Stimulated activated CD4-positive, alpha-beta T cell treated with anti-CD3 and anti-CD28 coated beads, Interleukin-2, amount 100 ng/mL, for 48 hours (primary cell): ENCODE data around the gene MBOAT2.
A peak's percentile ranks its signal among the peaks of the same experiment; 100 is the strongest.

ENCODE experiments used
- DNase-seq, 2 donors: peaks; one replicate each; pipeline ENCODE4 v3.0.0-alpha.2; 2020

MBOAT2 gene

GRCh38 chr2:8851811-8852560 lies 151.5 kb downstream of the MBOAT2 start:
- no peak for DNase-seq

- no peak for DNase-seq
Measured at GRCh38 chr2:8850845-8851487, 152.5 kb downstream of the MBOAT2 start.

DNA sequence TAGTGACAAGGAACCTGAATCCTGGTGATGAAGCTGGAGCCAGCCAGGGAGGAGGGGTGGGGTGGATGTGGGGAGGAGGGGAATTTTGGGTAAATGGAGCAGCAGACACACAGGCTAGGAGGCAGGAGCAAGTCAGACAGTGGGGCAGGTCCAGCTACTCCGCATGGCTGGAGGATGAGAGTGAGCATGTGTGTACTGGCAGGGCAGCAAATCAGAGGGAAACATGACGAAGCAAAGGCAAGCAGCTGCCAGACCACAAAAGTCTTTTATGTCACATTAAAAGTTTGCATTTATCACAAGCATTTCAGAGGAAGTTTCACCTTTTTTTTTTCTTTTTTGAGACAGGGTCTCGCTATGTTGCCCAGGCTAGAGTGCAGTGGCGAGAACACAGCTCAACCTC lies 154.2 kb downstream of the MBOAT2 start:
- no peak for DNase-seq

DNA sequence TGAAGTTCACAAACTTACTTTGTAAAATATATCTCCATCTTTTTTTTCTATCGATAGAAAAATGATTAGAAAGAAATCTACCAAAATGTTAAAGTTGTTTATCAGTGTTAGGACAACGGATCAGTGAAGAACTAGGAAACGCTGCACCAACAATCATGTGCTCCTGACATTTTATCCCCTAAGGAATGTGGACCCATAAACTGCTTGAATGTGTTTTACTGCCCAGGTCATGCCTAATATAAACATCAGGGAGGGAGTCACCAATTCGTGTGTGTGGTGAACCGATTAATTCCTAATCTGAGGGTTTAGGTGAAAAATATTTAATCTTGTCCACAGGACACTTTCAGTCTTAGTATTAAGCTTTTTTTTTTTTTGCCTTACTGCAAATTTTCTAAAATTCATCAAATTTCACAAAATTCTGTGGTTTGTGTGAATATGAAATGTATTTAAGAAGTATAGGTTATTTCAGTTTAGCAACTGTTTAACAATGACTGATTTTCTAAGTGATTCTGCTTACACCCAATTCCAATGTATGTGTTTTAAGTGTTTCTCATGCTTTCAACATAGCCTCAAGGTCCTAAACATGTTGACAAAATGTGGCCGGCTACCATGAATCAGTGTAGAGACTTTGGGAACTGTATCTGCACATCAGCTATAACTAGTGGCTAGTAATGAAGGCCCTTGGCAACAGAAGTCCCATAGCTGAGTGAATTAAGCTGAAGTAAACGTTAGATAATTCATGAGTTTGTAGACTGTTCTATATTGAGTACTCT lies 155.0 kb downstream of the MBOAT2 start:
- no peak for DNase-seq

GRCh38 chr2:8847400-8847799 lies 156.1 kb downstream of the MBOAT2 start:
- DNase-seq: no peak

DNA sequence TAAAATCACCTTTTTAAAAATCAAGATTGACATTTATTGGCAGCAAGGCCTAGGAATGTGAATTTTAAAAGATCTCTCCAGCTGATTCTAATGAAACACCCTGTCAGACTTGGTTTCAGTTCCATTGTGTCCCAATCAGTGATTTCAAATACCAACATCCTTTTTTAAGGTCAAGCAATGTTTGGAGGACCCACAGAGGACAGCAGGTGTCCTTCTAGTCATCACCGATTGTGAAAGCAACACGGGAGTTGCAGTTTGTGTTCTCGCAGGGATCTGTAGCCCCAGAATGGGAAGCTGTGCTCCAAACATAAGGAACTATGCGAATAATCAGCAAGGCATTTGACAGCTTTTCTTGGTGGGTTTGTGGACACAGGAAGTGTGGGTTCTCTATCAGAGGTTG lies 161.6 kb downstream of the MBOAT2 start:
- no peak for DNase-seq

GRCh38 chr2:8840475-8841091 lies 162.9 kb downstream of the MBOAT2 start:
- DNase-seq: no peak

DNA sequence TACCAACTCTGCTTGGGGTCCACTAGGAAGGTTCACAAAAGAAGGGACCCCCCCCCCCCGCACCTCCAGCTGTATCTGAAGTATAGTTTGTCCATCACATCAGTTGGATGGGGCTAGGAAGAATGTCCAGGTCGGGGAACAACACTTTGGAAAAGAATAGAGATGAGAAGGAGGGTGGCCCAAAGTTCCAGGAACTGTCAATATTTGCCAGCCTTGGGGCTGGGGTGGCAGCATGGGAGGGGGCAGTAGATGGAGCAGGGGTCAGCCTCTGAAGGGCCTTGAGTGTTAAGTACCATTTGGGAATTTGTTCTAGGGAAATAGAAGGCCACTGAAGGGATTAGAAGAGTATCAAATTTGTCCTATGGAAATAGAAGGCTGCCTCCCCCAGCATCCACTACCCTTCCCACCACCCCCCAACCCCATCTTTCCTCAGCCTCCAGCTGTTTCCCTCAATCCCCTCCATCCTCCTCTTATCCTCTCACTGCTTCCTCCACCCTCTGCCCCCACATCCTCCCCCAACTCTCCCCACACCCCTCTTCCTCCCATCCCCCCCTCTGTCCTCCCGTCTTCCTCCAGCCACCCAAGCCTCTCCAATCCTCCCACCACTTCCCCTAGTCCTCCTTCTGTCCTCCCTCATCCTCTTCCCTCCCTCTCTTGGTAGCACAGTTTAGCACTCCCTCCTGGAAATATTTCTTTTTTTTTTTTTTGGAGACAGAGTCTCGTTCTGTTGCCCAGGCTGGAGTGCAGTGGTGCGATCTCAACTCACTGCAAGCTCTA lies 164.1 kb downstream of the MBOAT2 start:
- DNase-seq: no peak

DNA sequence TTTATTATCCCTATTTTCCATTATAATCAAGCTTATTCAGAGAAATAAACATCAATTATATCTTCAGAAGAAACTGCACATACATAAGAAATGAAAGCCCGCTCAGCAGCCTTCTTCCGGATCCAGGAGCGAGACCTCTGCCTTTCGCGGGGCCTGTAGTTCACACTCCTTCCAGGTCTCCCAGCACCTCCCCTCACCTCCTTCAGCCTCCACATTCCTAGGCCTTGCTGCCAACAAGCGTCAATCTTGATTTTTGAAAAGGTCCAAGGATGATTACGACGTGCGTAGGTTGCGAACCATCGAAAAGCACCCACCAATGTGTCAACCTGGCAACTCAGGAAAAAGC lies 165.7 kb downstream of the MBOAT2 start:
- DNase-seq: no peak

DNA sequence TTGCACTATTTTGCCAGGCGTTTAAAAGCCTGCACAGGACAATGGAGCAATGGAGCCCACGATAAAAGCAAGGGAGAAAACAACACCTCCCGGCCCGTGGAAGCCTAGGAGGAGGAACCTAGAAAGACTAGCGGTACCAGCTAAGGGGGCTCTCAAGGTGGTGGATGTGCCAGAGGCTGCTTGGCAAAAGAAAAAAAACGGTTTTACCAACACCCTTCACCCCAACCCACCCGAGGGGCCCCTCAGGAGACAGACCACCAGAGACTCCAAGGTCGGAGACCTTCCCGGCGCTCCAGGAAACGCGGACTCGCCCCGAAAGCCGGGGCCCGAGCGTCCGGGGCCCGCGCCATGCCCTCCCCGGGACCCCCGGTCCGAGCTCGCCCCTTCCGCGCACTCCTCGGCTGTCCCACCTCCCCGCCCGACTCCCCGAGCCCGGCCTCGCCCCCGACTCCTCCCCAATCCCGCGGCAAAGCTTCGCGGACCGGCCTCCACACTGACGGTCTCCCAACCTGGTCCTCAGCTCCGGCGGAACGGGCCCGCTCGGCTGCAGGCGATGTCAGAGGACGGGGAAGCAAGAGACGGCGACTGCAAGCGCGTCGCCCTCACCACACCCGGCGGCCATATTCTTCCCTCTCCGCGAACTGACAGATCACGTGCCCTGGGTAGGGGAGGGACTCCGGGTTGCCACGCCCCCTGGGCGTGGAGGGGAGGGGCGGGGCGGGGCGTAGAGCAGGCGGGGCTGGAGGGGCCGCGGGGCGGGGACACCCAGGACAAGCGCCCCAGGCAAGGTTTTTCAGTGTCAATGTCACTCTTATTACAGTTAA lies 166.3 kb downstream of the MBOAT2 start, which contains the start of gene KIDINS220:
KIDINS220 (minus strand) TSS at position 643 of the 824 bp plus-strand sequence. CDS start 10,520 bp downstream, outside the sequence.
- DNase-seq: peak; percentile 74 to 81

DNA sequence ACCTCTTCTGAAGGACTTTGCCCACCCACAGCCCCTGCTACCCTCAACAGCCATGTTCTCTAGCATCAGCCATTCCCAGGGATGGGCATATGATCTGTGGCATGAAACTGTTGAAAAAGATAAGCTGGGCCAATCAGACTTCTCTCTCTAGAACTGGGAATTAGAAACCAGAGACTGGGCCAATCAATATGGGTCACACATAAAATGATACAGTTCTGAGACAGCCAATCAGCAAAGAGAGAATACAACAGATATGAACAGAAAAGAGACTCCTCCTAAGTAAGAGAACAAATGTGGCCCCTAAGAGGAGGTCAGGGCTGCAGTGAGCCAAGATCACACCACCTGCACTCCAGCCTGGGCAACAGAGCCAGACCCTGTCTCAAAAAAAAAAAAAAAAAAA lies 168.2 kb downstream of the MBOAT2 start:
- no peak for DNase-seq

GRCh38 chr2:8833853-8834252 lies 169.6 kb downstream of the MBOAT2 start:
- DNase-seq: no peak

DNA sequence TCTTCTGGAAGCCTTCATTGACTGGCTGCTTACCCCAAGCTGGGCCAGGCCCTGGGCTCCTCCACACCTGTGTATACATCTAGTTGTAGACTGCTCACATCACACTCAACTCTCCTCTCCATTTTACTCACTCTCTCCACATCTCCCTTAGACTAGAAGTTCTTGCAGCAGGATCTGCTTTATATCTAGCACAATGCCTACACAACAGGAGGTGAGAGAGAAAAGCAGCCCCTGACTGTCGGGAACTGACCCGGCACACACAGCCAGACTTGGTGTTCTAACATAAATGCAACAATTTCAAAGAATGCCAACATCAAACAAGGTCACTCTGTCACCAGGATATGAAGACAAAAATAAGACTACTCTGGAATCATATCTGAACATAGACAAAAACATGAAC lies 172.0 kb downstream of the MBOAT2 start:
- DNase-seq: no peak

- no peak for DNase-seq
Measured at GRCh38 chr2:8827729-8828128, 175.8 kb downstream of the MBOAT2 start.

DNA sequence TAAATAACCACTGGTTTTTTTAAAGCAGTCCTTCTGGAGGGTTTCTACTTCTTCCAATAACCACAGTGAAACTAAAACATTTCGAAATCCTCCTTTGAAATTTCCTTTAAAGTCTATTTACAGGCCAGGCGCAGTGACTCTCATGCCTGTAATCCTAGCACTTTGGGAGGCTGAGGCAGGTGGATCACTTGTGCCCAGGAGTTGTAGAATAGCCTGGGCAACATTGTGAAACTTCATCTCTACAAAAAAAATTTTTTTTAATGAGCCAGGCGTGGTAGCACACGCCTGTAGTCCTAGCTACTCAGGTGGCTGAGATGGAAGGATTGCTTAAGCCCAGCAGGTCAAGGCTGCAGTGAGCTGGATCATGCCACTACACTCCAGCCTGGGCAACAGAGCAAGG lies 181.3 kb downstream of the MBOAT2 start:
- no peak for DNase-seq

DNA sequence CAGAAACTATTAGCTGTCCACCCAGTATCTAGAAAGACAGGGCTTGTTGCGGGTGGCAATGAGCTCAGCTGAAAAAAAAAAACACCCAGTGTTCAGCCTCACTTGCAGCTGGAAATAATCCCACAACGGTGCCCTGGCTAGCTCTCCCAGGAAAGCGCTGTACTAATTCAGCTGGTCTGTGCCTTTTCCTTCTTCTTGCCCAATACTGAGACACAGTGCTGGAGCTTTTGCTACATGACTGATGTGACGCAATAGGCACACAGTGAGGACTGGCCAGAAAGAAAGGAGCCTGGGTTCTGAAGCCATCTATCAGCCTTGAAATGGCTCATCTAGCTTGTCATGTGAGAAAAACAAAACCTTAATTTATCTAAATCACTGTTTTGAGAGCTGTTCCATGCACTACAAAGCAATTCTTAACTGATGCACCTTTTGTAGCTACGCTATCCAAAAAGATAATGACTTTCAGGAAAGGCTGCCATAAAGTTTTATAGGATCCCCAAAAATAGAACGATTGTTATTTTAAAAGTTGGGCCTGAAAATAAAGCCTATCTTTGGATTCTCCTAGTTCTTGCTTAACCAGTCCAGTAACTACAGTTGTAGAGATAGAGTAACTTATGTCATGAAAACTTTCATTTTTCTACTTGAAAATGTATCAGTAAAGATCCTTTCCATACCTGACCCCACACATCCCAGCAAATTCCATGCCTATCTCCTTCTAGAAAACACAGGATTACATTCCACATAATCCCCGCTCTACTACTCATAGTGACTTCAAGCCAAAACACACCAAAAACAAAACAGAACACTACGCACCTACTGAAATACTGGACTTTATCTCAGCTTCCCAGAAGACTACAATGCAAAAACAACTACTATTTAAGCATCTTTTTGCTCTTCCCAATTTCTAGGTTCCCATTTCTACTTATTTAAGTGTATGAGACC lies 181.9 kb downstream of the MBOAT2 start:
- DNase-seq: no peak

GRCh38 chr2:8819948-8820347 lies 183.5 kb downstream of the MBOAT2 start:
- no peak for DNase-seq

DNA sequence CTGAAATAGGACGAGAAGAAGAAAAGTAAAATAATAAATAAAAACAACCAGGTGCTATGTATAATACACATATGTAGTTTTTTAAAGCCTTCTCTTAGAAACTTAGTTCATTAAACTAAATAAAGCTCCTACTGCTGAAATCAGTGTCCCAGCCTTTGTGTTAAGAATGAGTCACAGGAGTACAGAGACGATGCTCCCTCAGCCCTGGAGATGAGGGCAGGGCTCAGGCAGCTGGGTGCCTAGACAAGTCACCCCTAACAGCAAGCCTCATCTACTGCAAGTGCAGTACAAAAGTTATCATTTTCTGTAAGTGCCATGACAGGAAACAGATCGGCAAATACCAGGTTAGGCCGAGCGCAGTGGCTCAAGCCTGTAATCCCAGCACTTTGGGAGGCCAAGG lies 184.3 kb downstream of the MBOAT2 start:
- no peak for DNase-seq

DNA sequence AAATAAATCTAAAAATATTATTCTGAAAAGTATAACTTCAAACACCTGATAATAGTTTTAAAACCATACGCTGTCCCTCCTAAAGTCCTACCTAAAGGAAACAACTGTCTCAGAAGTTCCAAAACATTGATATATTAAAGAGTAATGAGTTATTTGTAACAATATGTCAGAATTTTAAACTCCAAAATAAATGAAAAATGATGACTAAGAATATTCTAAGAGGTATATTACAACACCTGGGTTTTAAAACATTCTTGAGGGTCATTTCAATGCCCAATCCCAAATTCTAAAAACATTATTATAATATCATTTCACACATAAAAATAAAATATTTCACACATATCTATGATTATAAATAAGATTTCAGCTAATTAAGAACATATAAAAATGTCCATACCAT lies 186.3 kb downstream of the MBOAT2 start:
- no peak for DNase-seq

DNA sequence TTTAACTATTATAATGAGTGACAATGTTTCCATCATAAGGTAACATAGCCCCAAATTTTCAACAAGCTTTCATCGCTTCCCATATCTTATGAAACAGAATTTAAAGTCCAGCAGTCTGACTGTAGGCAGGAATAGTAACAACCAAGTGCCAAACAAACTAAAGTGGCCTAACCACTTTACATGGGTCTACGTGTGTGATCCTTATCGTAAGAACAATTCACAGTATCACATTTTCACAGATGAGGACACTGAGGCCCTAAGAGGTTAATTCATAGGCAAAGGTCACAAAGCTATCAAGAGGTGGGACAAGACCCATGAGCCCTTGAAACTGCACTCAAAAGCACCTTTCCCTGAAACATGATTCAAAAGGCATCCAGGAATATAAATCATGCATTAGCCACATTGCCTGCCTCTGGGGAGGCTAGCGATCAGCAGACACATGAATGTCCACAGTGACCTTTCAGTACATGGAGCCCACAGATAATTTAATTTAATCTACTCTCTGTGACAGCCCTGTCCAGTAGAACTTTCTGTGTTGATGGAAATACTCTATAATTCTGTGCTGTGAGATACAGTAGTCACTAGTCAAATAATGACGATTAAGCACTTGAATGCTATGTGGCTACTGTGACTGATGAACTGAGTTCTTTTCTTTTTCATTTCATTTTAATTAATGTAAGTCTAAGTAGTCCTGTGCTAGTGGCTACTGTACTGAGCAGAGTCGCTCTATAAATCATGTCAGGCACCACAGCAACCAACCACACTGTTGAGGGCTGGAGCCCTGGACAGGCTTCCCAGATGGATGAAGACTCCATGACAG lies 196.4 kb downstream of the MBOAT2 start:
- DNase-seq: no peak
